HL-60 (cell line): ENCODE measurements around the gene FAS.
A peak's percentile ranks its signal among the peaks of the same experiment; 100 is the strongest.

Experiments
- DNase-seq, 2 experiments: peaks; one replicate each; pipeline ENCODE4 v3.0.0-alpha.2; 2010 to 2020; ENCODE audit warnings: low read depth in 1 of 2, low spot score in 1 of 2
- H3K27ac ChIP-seq: fragments of 250-450 bp; sonication (Bioruptor Pico); replicated peaks from 2 replicates; pipeline ENCODE4 v1.5.1; 2020; ENCODE audit warnings: mild to moderate bottlenecking, moderate library complexity
- H3K27me3 ChIP-seq: fragments of 250-450 bp; sonication (Bioruptor Pico); 2 replicates; pipeline ENCODE4 v1.5.1; 2021; ENCODE audit warnings: mild to moderate bottlenecking, moderate library complexity; ENCODE audit not compliant: insufficient read depth, poor library complexity, severe bottlenecking
- H3K4me3 ChIP-seq: replicated peaks from 2 replicates; pipeline ENCODE4 v1.5.1; 2011; ENCODE audit warnings: mild to moderate bottlenecking, control low read depth, low read length; ENCODE audit not compliant: insufficient read depth
- CTCF ChIP-seq: IDR thresholded peaks from one replicate; pipeline ENCODE4 v1.5.1; 2011; ENCODE audit warnings: low read length, control low read depth, inconsistent platforms; ENCODE audit not compliant: insufficient read depth
- GABPA ChIP-seq: IDR thresholded peaks from 2 replicates; pipeline ENCODE4 v1.6.1; 2012; ENCODE audit warnings: low read depth
- POLR2AphosphoS5 ChIP-seq: IDR thresholded peaks from 2 replicates; pipeline ENCODE4 v1.6.1; 2012; ENCODE audit warnings: low read depth
- SPI1 ChIP-seq: IDR thresholded peaks from 2 replicates; pipeline ENCODE4 v1.6.1; 2012; ENCODE audit warnings: low read depth, mild to moderate bottlenecking, borderline replicate concordance
- TF ChIP-seq, protein P1 (sequence below): IDR thresholded peaks from 2 replicates; pipeline ENCODE4 v1.6.1; 2012; ENCODE audit warnings: low read depth; ENCODE audit not compliant: insufficient replicate concordance

Gene FAS

DNA sequence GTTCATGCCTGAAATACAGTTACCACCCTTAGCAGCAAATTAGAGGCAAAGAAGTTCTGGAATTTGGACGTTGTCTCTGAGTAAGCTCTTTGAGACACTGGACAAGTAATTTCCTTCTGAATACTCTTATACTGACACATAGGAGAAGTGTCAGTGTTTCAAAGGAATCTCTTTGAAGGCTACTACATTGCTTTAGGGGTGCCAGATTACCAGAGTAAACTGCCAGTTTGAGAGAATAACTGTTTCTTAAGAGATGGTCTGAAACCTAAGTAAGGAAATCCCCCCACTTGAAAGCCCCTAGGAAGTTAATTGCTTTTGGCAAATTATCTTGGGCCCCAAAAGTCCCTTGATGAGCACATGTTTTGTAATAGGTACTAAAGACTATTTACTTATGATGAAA, 3.4 kb downstream of the FAS start:
- Histone ChIP-seq H3K27ac (no peak overlapping the region), H3K27me3 (no peaks in the 10 kb centered on the region), H3K4me3 (no peak overlapping the region)
- no peak for DNase-seq
- TF ChIP-seq GABPA (no peak), SPI1 (no peak), CTCF (no peak), POLR2AphosphoS5 (no peak)
- TF ChIP-seq, protein P1, sequence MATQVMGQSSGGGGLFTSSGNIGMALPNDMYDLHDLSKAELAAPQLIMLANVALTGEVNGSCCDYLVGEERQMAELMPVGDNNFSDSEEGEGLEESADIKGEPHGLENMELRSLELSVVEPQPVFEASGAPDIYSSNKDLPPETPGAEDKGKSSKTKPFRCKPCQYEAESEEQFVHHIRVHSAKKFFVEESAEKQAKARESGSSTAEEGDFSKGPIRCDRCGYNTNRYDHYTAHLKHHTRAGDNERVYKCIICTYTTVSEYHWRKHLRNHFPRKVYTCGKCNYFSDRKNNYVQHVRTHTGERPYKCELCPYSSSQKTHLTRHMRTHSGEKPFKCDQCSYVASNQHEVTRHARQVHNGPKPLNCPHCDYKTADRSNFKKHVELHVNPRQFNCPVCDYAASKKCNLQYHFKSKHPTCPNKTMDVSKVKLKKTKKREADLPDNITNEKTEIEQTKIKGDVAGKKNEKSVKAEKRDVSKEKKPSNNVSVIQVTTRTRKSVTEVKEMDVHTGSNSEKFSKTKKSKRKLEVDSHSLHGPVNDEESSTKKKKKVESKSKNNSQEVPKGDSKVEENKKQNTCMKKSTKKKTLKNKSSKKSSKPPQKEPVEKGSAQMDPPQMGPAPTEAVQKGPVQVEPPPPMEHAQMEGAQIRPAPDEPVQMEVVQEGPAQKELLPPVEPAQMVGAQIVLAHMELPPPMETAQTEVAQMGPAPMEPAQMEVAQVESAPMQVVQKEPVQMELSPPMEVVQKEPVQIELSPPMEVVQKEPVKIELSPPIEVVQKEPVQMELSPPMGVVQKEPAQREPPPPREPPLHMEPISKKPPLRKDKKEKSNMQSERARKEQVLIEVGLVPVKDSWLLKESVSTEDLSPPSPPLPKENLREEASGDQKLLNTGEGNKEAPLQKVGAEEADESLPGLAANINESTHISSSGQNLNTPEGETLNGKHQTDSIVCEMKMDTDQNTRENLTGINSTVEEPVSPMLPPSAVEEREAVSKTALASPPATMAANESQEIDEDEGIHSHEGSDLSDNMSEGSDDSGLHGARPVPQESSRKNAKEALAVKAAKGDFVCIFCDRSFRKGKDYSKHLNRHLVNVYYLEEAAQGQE, result no peak

DNA sequence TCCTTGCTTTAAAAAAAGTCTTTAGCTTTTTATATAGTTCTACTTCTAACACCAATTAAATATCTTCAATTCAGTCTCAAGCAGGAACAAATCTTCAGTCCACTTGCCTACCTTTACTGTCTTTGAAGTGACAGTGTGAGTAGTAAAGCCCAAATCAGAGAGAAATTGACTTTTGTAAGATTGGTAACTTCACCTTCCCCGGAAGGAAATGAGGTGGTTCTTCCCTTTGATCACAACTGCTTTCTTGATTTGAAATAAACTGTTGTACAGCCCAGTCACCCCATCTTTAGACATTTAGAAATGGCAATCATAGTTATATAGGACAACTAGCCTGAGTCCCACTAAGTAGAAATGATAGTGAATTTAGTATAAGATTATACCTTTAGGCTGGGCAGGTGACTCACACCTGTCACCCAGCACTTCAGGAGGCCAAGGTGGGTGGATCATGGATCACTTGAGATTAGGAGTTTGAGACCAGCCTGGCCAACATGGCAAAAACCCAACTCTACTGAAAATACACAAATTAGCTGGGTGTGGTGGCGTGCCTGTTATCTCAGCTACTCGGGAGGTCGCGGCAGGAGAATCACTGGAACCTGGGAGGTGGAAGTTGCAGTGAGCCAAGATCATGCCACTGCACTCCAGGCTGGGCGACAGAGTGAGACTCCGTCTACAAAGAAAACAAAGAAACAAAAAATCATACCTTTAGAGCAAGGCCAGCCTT, 4.7 kb downstream of the FAS start:
- Histone ChIP-seq H3K27ac (no peak overlapping the region), H3K27me3 (no peaks in the 10 kb centered on the region), H3K4me3 (no peak overlapping the region)
- DNase-seq, result no peak
- no peak for TF ChIP-seq CTCF
- no peak for TF ChIP-seq POLR2AphosphoS5
- TF ChIP-seq, protein P1, result no peak
- TF ChIP-seq GABPA, result no peak
- no peak for TF ChIP-seq SPI1

- DNase-seq, result peak in 1 of 2 experiments; percentile 72
- no peaks in the 10 kb centered on the region for H3K27me3 ChIP-seq
- TF ChIP-seq, protein P1, result no peak
- peak; percentile 63; the same call in 1 of the 2 replicates for TF ChIP-seq SPI1
- H3K4me3 ChIP-seq, result no peak overlapping the region
- no peak overlapping the region for H3K27ac ChIP-seq
Observed at GRCh38 chr10:88996927-88997326, 6.3 kb downstream of the FAS start.
